ENCODE measurements around the gene ARRB1.

ARRB1 gene

DNA sequence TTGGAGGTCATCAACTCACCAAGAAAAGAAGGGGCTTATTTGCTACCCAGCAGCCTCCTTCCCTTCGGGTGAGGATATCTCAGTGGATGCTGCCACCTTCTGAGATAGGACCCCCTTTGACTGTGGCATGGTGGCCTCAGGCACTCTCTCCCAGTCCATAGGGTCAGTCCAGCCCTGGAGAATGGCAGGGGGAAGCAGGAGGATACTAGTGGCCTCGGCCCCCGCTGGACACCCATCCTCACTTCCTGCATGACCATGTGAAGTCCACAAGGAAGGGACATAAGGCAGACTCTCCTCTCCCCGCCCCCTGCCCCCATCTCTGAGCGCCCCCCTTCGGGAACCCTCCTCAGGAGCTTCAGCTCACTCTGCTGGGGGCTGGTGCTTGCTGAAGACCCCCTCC, 86.5 kb downstream of the ARRB1 start:
- Histone ChIP-seq H3K4me1 (ENCODE audit: insufficient read depth, low read length) (no peaks in the 10 kb centered on the region), H3K27ac (ENCODE audit: low read length) (no peak overlapping the region), H3K4me3 (ENCODE audit: low read length) (no peak overlapping the region), H3K36me3 (ENCODE audit: insufficient read depth, low read depth, low read length) (no peaks in the 10 kb centered on the region), H3K27me3 (ENCODE audit: insufficient read depth, low read length) (no peaks in the 10 kb centered on the region), H3K9ac (ENCODE audit: low read depth, low read length) (no peak overlapping the region), H3K9me3 (ENCODE audit: insufficient read depth, low read depth, low read length) (no peaks in the 10 kb centered on the region)

DNA sequence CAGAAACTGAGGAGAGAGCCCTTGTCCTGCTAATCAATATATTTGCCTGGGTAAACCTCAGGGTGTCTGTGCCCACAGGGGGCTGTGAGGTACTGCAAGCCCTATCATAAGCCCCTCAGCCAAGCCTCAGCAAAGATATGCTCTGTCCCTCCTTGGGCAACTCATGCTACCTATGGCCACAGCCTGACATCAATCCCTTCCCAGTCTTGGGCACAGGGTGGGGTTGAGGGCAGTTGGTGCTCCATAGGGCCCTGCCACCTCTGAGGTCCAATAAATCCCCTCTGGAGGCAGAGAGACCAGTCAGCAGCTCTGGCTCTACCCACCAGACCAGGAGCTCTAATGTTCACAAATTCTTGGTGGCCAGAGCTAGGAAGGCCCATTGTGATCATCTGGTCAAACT, 87.1 kb downstream of the ARRB1 start:
- H3K9me3 ChIP-seq (ENCODE audit: insufficient read depth, low read depth, low read length): no peaks in the 10 kb centered on the region
- H3K36me3 ChIP-seq (ENCODE audit: insufficient read depth, low read depth, low read length): no peaks in the 10 kb centered on the region
- H3K27ac ChIP-seq (ENCODE audit: low read length): no peak overlapping the region
- no peak overlapping the region for H3K9ac ChIP-seq (ENCODE audit: low read depth, low read length)
- H3K4me3 ChIP-seq (ENCODE audit: low read length): no peak overlapping the region
- no peaks in the 10 kb centered on the region for H3K27me3 ChIP-seq (ENCODE audit: insufficient read depth, low read length)
- no peaks in the 10 kb centered on the region for H3K4me1 ChIP-seq (ENCODE audit: insufficient read depth, low read length)

DNA sequence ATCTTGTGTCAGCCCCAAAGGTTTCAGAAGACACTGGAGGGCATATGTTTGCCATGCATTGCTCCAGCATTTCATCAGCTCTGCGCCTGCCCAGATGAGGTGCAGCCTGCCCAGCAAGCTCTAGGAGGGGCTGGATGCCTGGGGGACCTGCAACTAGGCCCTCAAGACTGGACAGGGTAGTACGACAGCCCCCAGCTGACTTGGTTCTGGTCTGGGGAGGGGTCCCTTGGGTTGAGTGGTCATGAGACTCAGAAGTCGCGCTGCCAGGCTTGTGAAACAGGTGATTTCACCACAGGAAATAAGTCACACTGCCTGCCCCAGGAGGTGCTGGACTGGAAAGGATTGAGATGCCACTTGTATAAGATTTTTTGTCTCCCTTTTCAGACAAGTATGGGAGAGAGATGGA, 87.5 kb downstream of the ARRB1 start:
- H3K4me1 ChIP-seq (ENCODE audit: insufficient read depth, low read length): no peaks in the 10 kb centered on the region
- no peak overlapping the region for H3K27ac ChIP-seq (ENCODE audit: low read length)
- no peaks in the 10 kb centered on the region for H3K36me3 ChIP-seq (ENCODE audit: insufficient read depth, low read depth, low read length)
- H3K4me3 ChIP-seq (ENCODE audit: low read length): no peak overlapping the region
- no peaks in the 10 kb centered on the region for H3K9me3 ChIP-seq (ENCODE audit: insufficient read depth, low read depth, low read length)
- no peak overlapping the region for H3K9ac ChIP-seq (ENCODE audit: low read depth, low read length)
- no peaks in the 10 kb centered on the region for H3K27me3 ChIP-seq (ENCODE audit: insufficient read depth, low read length)

GRCh38 chr11:75262961-75263852, 88.3 kb downstream of the ARRB1 start:
- Histone ChIP-seq H3K36me3 (ENCODE audit: insufficient read depth, low read depth, low read length) (no peaks in the 10 kb centered on the region), H3K27me3 (ENCODE audit: insufficient read depth, low read length) (no peaks in the 10 kb centered on the region), H3K4me1 (ENCODE audit: insufficient read depth, low read length) (no peaks in the 10 kb centered on the region), H3K4me3 (ENCODE audit: low read length) (no peak overlapping the region), H3K9ac (ENCODE audit: low read depth, low read length) (no peak overlapping the region), H3K27ac (ENCODE audit: low read length) (no peak overlapping the region), H3K9me3 (ENCODE audit: insufficient read depth, low read depth, low read length) (no peaks in the 10 kb centered on the region)

- no peaks in the 10 kb centered on the region for H3K4me1 ChIP-seq (ENCODE audit: insufficient read depth, low read length)
- no peak overlapping the region for H3K27ac ChIP-seq (ENCODE audit: low read length)
- no peaks in the 10 kb centered on the region for H3K9me3 ChIP-seq (ENCODE audit: insufficient read depth, low read depth, low read length)
- H3K27me3 ChIP-seq (ENCODE audit: insufficient read depth, low read length): no peaks in the 10 kb centered on the region; the same call in 1 of the 2 replicates
- H3K36me3 ChIP-seq (ENCODE audit: insufficient read depth, low read depth, low read length): no peaks in the 10 kb centered on the region
- H3K9ac ChIP-seq (ENCODE audit: low read depth, low read length): no peak overlapping the region
- H3K4me3 ChIP-seq (ENCODE audit: low read length): no peak overlapping the region
Measured at GRCh38 chr11:75262436-75262835, 89.0 kb downstream of the ARRB1 start.

GRCh38 chr11:75261902-75262361, 89.5 kb downstream of the ARRB1 start:
- no peaks in the 10 kb centered on the region for H3K4me1 ChIP-seq (ENCODE audit: insufficient read depth, low read length)
- H3K36me3 ChIP-seq (ENCODE audit: insufficient read depth, low read depth, low read length): no peaks in the 10 kb centered on the region
- H3K9ac ChIP-seq (ENCODE audit: low read depth, low read length): no peak overlapping the region
- H3K4me3 ChIP-seq (ENCODE audit: low read length): no peak overlapping the region
- no peaks in the 10 kb centered on the region for H3K9me3 ChIP-seq (ENCODE audit: insufficient read depth, low read depth, low read length)
- H3K27ac ChIP-seq (ENCODE audit: low read length): no peak overlapping the region
- no peaks in the 10 kb centered on the region; the same call in 1 of the 2 replicates for H3K27me3 ChIP-seq (ENCODE audit: insufficient read depth, low read length)

- H3K4me3 ChIP-seq (ENCODE audit: low read length): no peak overlapping the region
- H3K27ac ChIP-seq (ENCODE audit: low read length): no peak overlapping the region
- H3K9ac ChIP-seq (ENCODE audit: low read depth, low read length): no peak overlapping the region
- no peaks in the 10 kb centered on the region for H3K36me3 ChIP-seq (ENCODE audit: insufficient read depth, low read depth, low read length)
- H3K9me3 ChIP-seq (ENCODE audit: insufficient read depth, low read depth, low read length): no peaks in the 10 kb centered on the region
- H3K27me3 ChIP-seq (ENCODE audit: insufficient read depth, low read length): no peaks in the 10 kb centered on the region; the same call in 1 of the 2 replicates
- no peaks in the 10 kb centered on the region for H3K4me1 ChIP-seq (ENCODE audit: insufficient read depth, low read length)
Measured at GRCh38 chr11:75260396-75261170, 90.9 kb downstream of the ARRB1 start.

DNA sequence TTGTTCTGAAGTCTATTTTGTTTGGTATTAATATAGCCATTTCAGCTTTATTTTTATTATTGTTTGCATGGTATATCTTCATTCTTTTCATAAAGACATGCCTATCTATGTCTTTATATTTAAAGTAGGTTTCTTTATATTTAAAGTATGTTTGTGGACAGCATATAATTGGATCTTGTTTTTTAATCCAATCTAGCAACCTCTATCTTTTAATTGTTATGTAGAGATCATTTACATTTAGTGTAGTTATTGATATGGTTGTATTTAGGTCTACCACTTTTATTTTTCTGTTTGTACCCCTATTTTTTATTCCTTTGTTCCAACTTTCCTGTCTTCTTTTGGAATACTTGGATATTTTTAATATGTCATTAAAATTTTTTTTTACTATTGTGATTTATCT, 97.1 kb downstream of the ARRB1 start:
- Histone ChIP-seq H3K27ac (ENCODE audit: low read length) (no peak overlapping the region), H3K4me3 (ENCODE audit: low read length) (no peak overlapping the region)

GRCh38 chr11:75249704-75250103, 101.8 kb downstream of the ARRB1 start:
- H3K9me3 ChIP-seq (ENCODE audit: insufficient read depth, low read depth, low read length): peaks cover 13% of the 10 kb centered on the region
- peaks cover 15% of the 10 kb centered on the region for H3K27me3 ChIP-seq (ENCODE audit: insufficient read depth, low read length)
- H3K9ac ChIP-seq (ENCODE audit: low read depth, low read length): no peak overlapping the region
- no peaks in the 10 kb centered on the region for H3K36me3 ChIP-seq (ENCODE audit: insufficient read depth, low read depth, low read length)
- H3K27ac ChIP-seq (ENCODE audit: low read length): no peak overlapping the region
- H3K4me3 ChIP-seq (ENCODE audit: low read length): no peak overlapping the region
- H3K4me1 ChIP-seq (ENCODE audit: insufficient read depth, low read length): no peaks in the 10 kb centered on the region

More for the DNA sequence above, 97.1 kb downstream of the ARRB1 start:
- Histone ChIP-seq H3K9me3 (ENCODE audit: insufficient read depth, low read depth, low read length) (peaks cover 15% of the 10 kb centered on the region), H3K4me1 (ENCODE audit: insufficient read depth, low read length) (no peaks in the 10 kb centered on the region), H3K9ac (ENCODE audit: low read depth, low read length) (no peak overlapping the region), H3K27me3 (ENCODE audit: insufficient read depth, low read length) (no peaks in the 10 kb centered on the region; the same call in 1 of the 2 replicates), H3K36me3 (ENCODE audit: insufficient read depth, low read depth, low read length) (no peaks in the 10 kb centered on the region)

DNA sequence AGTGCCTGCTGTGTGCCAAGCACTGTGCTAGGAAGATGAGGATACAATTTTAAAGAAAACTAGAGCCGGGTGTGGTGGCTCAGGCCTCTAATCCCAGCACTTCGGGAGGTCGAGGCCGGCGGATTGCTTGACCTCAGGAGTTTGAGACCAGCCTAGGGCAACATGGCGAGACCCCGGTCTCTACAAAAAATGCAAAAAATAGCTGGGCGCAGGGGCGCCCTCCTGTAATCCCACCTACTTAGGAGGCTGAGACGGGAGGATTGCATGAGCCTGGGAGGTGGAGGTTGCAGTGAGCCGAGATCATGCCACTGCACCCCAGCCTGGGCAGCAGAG, 102.6 kb downstream of the ARRB1 start:
- Histone ChIP-seq H3K9ac (ENCODE audit: low read depth, low read length) (no peak overlapping the region), H3K4me1 (ENCODE audit: insufficient read depth, low read length) (no peaks in the 10 kb centered on the region), H3K36me3 (ENCODE audit: insufficient read depth, low read depth, low read length) (no peaks in the 10 kb centered on the region), H3K27me3 (ENCODE audit: insufficient read depth, low read length) (peaks cover 23% of the 10 kb centered on the region), H3K27ac (ENCODE audit: low read length) (no peak overlapping the region), H3K4me3 (ENCODE audit: low read length) (no peak overlapping the region), H3K9me3 (ENCODE audit: insufficient read depth, low read depth, low read length) (peaks cover 10% of the 10 kb centered on the region)

- H3K9me3 ChIP-seq (ENCODE audit: insufficient read depth, low read depth, low read length): no peaks in the 10 kb centered on the region; the same call in 1 of the 2 replicates
- H3K9ac ChIP-seq (ENCODE audit: low read depth, low read length): no peak overlapping the region
- no peaks in the 10 kb centered on the region for H3K36me3 ChIP-seq (ENCODE audit: insufficient read depth, low read depth, low read length)
- peaks cover 44% of the 10 kb centered on the region for H3K27me3 ChIP-seq (ENCODE audit: insufficient read depth, low read length)
- no peak overlapping the region for H3K27ac ChIP-seq (ENCODE audit: low read length)
- no peak overlapping the region for H3K4me3 ChIP-seq (ENCODE audit: low read length)
- no peaks in the 10 kb centered on the region for H3K4me1 ChIP-seq (ENCODE audit: insufficient read depth, low read length)
Measured at GRCh38 chr11:75246671-75247350, 104.7 kb downstream of the ARRB1 start.
